ENCODE measurements around the gene METTL21C.

METTL21C gene

DNA sequence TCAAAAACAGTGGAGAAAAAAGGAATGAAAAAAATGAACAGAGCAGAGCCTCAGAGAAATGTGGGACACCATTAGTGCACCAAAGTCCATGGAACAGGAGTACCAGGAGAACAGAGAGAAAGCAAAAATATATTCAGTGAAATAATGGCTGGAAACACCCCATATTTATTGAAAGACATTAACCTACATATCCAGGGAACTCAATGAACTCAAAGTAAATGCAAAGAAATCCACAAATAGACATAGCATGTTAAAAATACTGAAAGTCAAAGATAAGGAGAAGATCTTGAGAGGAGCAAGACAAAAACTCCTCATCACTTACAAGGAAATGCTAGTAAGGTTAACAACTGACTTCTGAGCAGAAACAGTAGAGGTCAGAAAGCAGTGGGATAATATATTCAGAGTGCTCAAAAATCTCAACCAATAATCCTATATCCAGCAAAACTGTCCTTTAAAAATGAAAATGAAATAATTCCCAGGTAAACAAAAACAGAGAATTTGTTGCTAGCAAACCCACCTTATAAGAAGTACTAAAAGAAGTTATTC is 35.6 kb downstream of the METTL21C start:
- peaks cover 38% of the 10 kb centered on the region for H3K36me3 Mint-ChIP-seq (ENCODE audit: low read depth)
- no peaks in the 10 kb centered on the region for H3K9me3 Mint-ChIP-seq
- H3K27ac Mint-ChIP-seq, result no peak overlapping the region
- H3K27me3 Mint-ChIP-seq (ENCODE audit: low read depth), result no peaks in the 10 kb centered on the region
- no peak overlapping the region for H3K4me3 Mint-ChIP-seq
- no peaks in the 10 kb centered on the region for H3K4me1 Mint-ChIP-seq (ENCODE audit: low read depth)

DNA sequence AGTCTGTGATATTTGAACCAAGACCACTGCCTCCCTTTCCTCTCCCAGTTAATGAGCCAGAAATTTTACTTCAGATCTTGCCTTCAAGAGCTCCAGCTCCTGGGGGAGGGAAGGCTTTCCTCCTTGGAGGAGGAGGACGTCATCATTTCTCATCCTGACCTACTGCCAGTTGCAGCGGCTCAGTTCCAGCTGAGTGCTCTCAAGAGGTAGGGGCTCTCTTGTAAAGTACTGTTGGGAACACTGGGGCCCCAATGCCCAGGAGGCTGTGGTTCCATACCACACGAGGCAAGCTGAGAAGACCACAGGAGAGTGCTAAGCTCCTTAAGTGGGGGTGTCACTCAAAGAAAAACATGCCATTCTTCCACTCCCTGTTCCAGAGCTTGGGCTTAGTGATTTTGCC is 36.2 kb downstream of the METTL21C start:
- Mint-ChIP-seq H3K27ac (no peak overlapping the region), H3K36me3 (ENCODE audit: low read depth) (peaks cover 33% of the 10 kb centered on the region), H3K27me3 (ENCODE audit: low read depth) (no peaks in the 10 kb centered on the region), H3K4me3 (no peak overlapping the region), H3K9me3 (no peaks in the 10 kb centered on the region), H3K4me1 (ENCODE audit: low read depth) (no peaks in the 10 kb centered on the region)

DNA sequence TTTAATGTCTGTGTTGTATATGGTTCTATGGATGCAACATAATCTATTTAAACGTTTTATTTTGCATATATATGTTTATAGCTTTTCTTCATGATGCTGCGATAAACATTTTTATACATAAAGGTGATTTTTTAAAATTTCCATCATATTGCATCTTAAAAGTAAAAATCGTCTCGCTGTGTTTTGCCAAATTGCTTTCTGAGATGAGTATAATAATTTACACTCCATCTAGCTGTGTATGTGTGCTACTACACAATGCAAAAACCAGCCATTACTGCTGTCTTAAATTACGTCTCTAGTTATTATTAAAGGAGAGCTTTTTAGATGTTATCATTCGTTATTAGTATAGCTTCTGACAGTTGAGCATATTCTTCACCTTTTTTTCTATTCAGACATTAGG is 37.2 kb downstream of the METTL21C start:
- Mint-ChIP-seq H3K27me3 (ENCODE audit: low read depth) (no peaks in the 10 kb centered on the region), H3K4me1 (ENCODE audit: low read depth) (no peaks in the 10 kb centered on the region), H3K9me3 (no peaks in the 10 kb centered on the region), H3K4me3 (no peak overlapping the region), H3K27ac (no peak overlapping the region), H3K36me3 (ENCODE audit: low read depth) (peaks cover 30% of the 10 kb centered on the region)

DNA sequence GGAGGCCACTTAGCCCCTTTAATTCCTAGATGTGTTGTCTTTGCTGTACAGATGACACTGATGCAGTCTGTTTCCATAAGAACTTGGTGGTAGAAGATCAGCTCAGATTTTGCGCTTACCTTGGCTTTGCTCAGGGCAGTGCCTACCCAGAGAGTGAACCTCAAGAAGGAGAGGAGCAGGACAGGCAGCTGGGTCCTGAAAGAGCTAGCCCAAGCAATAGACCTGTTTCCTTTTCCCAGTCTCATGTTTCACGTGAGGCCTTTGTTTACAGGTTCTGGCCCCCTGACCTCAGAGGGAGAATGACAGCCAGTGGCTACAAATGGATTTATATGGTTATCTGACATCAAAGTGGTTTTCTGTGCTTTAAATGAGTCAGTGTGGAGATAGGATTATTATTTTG is 40.1 kb downstream of the METTL21C start:
- no peak overlapping the region for H3K27ac Mint-ChIP-seq
- H3K9me3 Mint-ChIP-seq, result no peaks in the 10 kb centered on the region
- peaks cover 28% of the 10 kb centered on the region for H3K36me3 Mint-ChIP-seq (ENCODE audit: low read depth)
- no peak overlapping the region for H3K4me3 Mint-ChIP-seq
- peaks cover 2% of the 10 kb centered on the region for H3K4me1 Mint-ChIP-seq (ENCODE audit: low read depth)
- no peaks in the 10 kb centered on the region for H3K27me3 Mint-ChIP-seq (ENCODE audit: low read depth)

DNA sequence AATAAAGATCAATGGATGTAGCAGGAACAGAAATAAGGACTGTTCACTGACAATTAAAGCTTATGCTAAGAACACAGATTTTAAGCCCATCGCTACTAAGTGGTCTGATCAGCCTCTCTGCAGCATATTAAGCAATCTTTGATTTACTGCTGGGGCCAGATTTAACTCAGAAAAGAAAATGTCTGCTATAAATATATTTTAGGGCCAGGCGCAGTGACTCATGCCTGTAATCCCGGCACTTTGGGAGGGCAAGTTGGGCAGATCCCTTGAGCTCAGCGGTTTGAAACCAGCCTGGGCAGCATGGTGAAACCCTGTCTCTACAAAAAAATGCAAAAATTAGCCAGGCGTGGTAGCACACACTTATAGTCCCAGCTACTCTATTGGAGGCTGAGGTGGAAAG is 43.0 kb downstream of the METTL21C start:
- Mint-ChIP-seq H3K36me3 (ENCODE audit: low read depth) (peaks cover 32% of the 10 kb centered on the region), H3K27me3 (ENCODE audit: low read depth) (no peaks in the 10 kb centered on the region), H3K4me1 (ENCODE audit: low read depth) (peaks cover 2% of the 10 kb centered on the region), H3K4me3 (no peak overlapping the region), H3K27ac (no peak overlapping the region), H3K9me3 (no peaks in the 10 kb centered on the region)

DNA sequence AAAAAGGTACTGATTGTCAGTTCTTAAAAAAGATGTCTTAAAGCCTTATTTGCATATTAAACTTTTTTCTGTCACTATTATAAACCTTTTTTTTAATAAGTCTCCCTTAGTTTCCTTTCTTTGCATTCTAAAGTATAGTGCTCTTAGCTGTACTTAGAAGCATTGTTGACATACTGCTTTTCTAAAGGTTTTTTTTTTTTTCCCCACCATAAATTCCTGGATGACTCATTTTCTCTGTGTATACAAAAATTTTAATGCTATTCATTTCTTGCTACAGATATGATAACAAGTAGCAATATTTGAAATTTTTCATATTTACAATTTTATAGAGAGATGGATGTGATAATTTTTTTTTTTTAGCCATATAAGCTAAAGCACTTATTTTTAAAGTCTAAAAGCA is 43.5 kb downstream of the METTL21C start:
- peaks cover 35% of the 10 kb centered on the region for H3K36me3 Mint-ChIP-seq (ENCODE audit: low read depth)
- H3K27ac Mint-ChIP-seq, result no peak overlapping the region
- no peaks in the 10 kb centered on the region for H3K27me3 Mint-ChIP-seq (ENCODE audit: low read depth)
- no peaks in the 10 kb centered on the region for H3K9me3 Mint-ChIP-seq
- peaks cover 2% of the 10 kb centered on the region for H3K4me1 Mint-ChIP-seq (ENCODE audit: low read depth)
- no peak overlapping the region for H3K4me3 Mint-ChIP-seq

DNA sequence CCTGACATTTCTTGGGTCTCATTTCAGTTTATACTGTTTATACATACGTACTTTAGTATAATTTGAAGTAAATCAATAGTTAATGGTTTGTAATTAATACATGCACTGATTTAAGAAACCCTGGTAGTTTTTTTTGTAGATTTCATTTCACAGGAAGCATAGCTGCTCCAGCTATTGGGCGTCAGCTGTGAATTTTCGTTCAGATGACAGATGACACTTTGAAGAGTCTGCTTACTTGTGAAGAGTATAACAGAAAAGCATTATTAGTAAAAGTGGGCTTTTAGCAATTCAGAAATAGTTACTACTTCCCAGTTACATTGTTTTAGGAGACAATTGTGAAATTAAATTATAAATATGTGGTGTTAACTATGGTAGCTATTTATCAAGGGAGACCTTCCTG is 44.4 kb downstream of the METTL21C start:
- Mint-ChIP-seq H3K27me3 (ENCODE audit: low read depth) (no peaks in the 10 kb centered on the region), H3K4me1 (ENCODE audit: low read depth) (peaks cover 2% of the 10 kb centered on the region), H3K36me3 (ENCODE audit: low read depth) (peaks cover 35% of the 10 kb centered on the region), H3K4me3 (no peak overlapping the region), H3K9me3 (no peaks in the 10 kb centered on the region), H3K27ac (no peak overlapping the region)

DNA sequence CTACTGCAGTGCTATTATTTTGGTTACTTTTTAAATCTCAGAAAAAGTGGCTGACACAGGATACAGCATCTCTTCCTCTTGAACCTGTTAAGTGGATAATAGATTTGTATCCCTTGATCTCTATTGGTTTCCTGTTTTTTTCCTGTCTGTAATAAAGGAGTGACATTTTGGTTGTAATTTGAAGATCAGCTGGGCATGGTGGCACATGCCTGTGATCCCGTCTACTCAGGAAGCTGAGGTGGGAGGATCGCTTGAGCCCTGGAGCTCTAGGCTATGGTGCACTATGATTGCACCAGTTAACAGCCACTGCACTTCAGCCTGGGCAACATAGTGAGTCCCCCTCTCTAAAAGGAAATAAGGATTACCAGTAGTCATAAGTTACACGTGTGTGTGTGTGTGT is 46.8 kb downstream of the METTL21C start:
- Mint-ChIP-seq H3K27ac (no peak overlapping the region), H3K27me3 (ENCODE audit: low read depth) (no peaks in the 10 kb centered on the region), H3K36me3 (ENCODE audit: low read depth) (peaks cover 42% of the 10 kb centered on the region), H3K4me1 (ENCODE audit: low read depth) (peaks cover 2% of the 10 kb centered on the region), H3K4me3 (no peak overlapping the region), H3K9me3 (no peaks in the 10 kb centered on the region)

DNA sequence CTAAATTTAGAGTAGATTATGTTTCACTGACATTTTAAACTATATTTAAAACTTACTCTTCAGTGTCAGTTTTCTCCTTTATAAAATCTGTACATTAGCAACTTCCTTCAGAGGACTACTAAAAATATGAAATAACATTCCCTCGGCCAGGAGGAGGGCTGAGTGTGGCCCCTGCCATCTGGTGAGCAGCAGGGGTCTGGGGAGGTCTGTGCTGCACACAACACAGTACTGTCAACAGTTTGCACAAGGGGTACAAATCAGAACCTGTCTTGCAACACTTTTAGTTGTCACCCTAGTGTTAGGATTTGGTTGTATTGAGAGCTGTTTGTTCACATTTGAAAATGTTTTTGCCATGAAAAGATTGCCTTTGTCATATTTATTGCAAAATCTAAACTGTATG is 49.1 kb downstream of the METTL21C start:
- H3K27ac Mint-ChIP-seq, result no peak overlapping the region
- no peaks in the 10 kb centered on the region for H3K4me1 Mint-ChIP-seq (ENCODE audit: low read depth)
- H3K36me3 Mint-ChIP-seq (ENCODE audit: low read depth), result peaks cover 44% of the 10 kb centered on the region
- no peak overlapping the region for H3K4me3 Mint-ChIP-seq
- H3K9me3 Mint-ChIP-seq, result no peaks in the 10 kb centered on the region
- no peaks in the 10 kb centered on the region for H3K27me3 Mint-ChIP-seq (ENCODE audit: low read depth)

DNA sequence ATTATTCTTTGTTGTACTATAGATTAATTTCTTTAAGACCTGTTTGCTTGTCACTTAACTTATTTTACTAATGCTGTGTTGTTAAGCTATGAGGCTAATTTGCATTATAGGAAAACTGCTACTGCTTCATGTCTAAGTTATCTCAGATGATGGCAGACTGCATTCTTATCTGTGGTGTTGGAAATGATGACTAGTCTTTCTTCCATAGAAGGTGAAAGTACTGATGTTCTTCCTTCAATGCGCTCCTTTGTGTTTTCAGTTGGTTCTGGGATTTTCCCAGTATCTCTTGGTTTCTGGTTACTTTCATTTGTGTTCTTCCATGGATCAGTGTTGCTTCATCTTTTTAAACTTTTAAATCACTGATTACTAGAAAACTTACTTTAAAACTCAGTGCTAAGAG is 51.2 kb downstream of the METTL21C start:
- H3K36me3 Mint-ChIP-seq (ENCODE audit: low read depth), result peaks cover 39% of the 10 kb centered on the region
- H3K27ac Mint-ChIP-seq, result no peak overlapping the region
- H3K27me3 Mint-ChIP-seq (ENCODE audit: low read depth), result no peaks in the 10 kb centered on the region
- H3K4me1 Mint-ChIP-seq (ENCODE audit: low read depth), result peaks cover 3% of the 10 kb centered on the region
- H3K4me3 Mint-ChIP-seq, result no peak overlapping the region
- H3K9me3 Mint-ChIP-seq, result no peaks in the 10 kb centered on the region

DNA sequence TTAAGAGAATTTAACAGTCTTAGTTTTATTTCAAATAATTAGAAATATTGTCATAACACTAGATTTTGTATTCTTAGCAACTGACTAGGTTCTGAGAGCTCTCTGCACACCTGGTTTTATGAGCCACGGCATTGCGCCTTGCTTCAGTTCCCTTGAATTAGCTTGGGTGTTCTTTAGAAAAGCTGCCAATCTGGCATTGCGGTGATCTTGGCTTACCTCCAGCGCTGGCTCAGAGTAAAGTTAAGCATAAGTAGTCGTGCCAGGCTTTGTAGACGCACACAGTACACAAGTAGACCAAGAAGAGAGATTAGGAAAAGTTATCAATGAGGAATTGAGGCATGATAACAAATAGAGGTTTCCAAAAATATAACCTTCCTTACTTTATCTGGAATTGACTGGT is 52.4 kb downstream of the METTL21C start:
- no peak overlapping the region for H3K4me3 Mint-ChIP-seq
- H3K9me3 Mint-ChIP-seq, result no peaks in the 10 kb centered on the region
- no peak overlapping the region for H3K27ac Mint-ChIP-seq
- no peaks in the 10 kb centered on the region for H3K27me3 Mint-ChIP-seq (ENCODE audit: low read depth)
- peaks cover 41% of the 10 kb centered on the region for H3K36me3 Mint-ChIP-seq (ENCODE audit: low read depth)
- peaks cover 3% of the 10 kb centered on the region for H3K4me1 Mint-ChIP-seq (ENCODE audit: low read depth)

DNA sequence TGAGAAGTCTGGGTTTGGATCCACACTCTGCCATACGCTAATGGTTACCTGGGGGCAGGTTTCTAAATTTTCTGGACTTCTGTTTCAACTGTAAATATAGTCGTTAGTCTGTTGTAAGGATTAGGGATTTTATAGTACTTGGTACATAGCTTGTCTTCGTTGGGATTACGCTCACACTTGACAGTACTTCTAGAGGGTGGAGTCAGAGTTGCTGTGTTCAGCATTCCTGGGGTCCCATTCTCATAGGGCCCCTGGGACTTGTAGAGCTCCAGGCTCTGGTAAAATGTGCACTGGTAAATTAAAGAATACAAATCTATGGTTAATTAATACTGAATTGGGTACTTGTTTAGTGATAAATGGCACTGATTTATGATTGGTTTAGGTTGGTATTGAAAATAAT is 52.8 kb downstream of the METTL21C start:
- Mint-ChIP-seq H3K4me3 (no peak overlapping the region), H3K27ac (no peak overlapping the region), H3K27me3 (ENCODE audit: low read depth) (no peaks in the 10 kb centered on the region), H3K4me1 (ENCODE audit: low read depth) (peaks cover 3% of the 10 kb centered on the region), H3K36me3 (ENCODE audit: low read depth) (peaks cover 41% of the 10 kb centered on the region), H3K9me3 (no peaks in the 10 kb centered on the region)

DNA sequence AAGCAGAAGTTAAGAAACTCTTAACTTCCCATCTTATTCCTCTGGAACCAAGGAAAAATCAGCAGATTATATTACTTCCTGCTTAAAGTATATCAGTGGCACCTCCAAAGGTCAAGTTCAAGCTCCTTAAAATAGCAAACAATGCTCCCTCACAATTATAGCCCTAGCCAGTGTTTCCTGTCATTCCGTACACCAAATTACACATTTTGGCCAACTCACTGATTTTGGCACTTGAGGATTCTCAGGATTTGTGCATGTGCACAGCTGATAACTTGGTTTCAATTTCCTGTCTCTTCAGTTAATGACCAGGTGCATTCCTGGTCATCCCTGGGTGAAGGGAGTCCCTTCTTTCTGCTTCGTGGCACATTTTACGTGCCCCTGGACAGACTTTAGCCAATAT is 56.1 kb downstream of the METTL21C start:
- Mint-ChIP-seq H3K4me3 (no peak overlapping the region), H3K27me3 (ENCODE audit: low read depth) (no peaks in the 10 kb centered on the region), H3K36me3 (ENCODE audit: low read depth) (peaks cover 53% of the 10 kb centered on the region), H3K9me3 (no peaks in the 10 kb centered on the region), H3K27ac (peak overlapping the region; percentile 10), H3K4me1 (ENCODE audit: low read depth) (peaks cover 3% of the 10 kb centered on the region)
